Mesenchymal stem cell (in vitro differentiated cells and primary cell): ENCODE measurements around the gene ESPL1.

Experiments used
- DNase-seq: peaks from one replicate; pipeline ENCODE4 v3.0.0-alpha.2; 2013
- H2AFZ ChIP-seq: one replicate; pipeline ENCODE4 v1.6.1; 2013; ENCODE audit warnings: low read depth, mild to moderate bottlenecking, control low read depth, inconsistent platforms, low read length, moderate library complexity
- H2AK5ac ChIP-seq: 2 replicates; pipeline ENCODE4 v1.6.1; 2013; ENCODE audit warnings: low read length, moderate library complexity, mild to moderate bottlenecking, inconsistent platforms; ENCODE audit not compliant: severe bottlenecking
- H2BK120ac ChIP-seq: one replicate; pipeline ENCODE4 v1.6.1; 2013; ENCODE audit warnings: low read depth, mild to moderate bottlenecking, inconsistent platforms, low read length, moderate library complexity
- H2BK12ac ChIP-seq, 2 experiments: one replicate each; pipeline ENCODE4 v1.6.1; 2013; ENCODE audit warnings: inconsistent platforms in 2 of 2, low read length in 2 of 2, mild to moderate bottlenecking in 2 of 2, moderate library complexity in 2 of 2, control low read depth in 1 of 2
- H2BK15ac ChIP-seq: one replicate; pipeline ENCODE4 v1.6.1; 2013; ENCODE audit warnings: mild to moderate bottlenecking, low read depth, inconsistent platforms; ENCODE audit not compliant: poor library complexity, severe bottlenecking
- H2BK5ac ChIP-seq: 2 replicates; pipeline ENCODE4 v1.6.1; 2013; ENCODE audit warnings: low read depth, mild to moderate bottlenecking, low read length, control low read depth, inconsistent platforms; ENCODE audit not compliant: poor library complexity, severe bottlenecking
- H3K14ac ChIP-seq, 2 experiments: one replicate each; pipeline ENCODE4 v1.6.1; 2013; ENCODE audit warnings: inconsistent platforms in 2 of 2, low read length in 2 of 2, control low read depth in 1 of 2, mild to moderate bottlenecking in 1 of 2, moderate library complexity in 1 of 2
- H3K18ac ChIP-seq, 2 experiments: one replicate each; pipeline ENCODE4 v1.6.1; 2013; ENCODE audit warnings: inconsistent platforms in 2 of 2, low read length in 2 of 2, control low read depth in 1 of 2, low read depth in 1 of 2, mild to moderate bottlenecking in 1 of 2
- H3K23ac ChIP-seq, 2 experiments: one replicate each; pipeline ENCODE4 v1.6.1; 2013; ENCODE audit warnings: inconsistent platforms in 2 of 2, low read length in 2 of 2, mild to moderate bottlenecking in 2 of 2, moderate library complexity in 2 of 2, control low read depth in 1 of 2
- H3K27ac ChIP-seq: 2 replicates; pipeline ENCODE4 v1.5.1; 2013; ENCODE audit warnings: mild to moderate bottlenecking, moderate library complexity, low read length, control low read depth, inconsistent platforms; ENCODE audit not compliant: poor library complexity, severe bottlenecking
- H3K27me3 ChIP-seq, 2 experiments: 2 replicates each; pipeline versions ENCODE4 v1.6.1 to v1.7.0; 2013; ENCODE audit warnings: low read length in 2 of 2, mild to moderate bottlenecking in 2 of 2, moderate library complexity in 2 of 2, control low read depth in 1 of 2, inconsistent platforms in 1 of 2; ENCODE audit not compliant: control insufficient read depth in 1 of 2, insufficient read depth in 1 of 2
- H3K36me3 ChIP-seq, 2 experiments: 2 replicates each; pipeline versions ENCODE4 v1.6.1 to v1.7.0; 2013; ENCODE audit warnings: low read length in 2 of 2, control low read depth in 1 of 2, inconsistent platforms in 1 of 2, low read depth in 1 of 2, mild to moderate bottlenecking in 1 of 2; ENCODE audit not compliant: insufficient read depth in 2 of 2, control insufficient read depth in 1 of 2
- H3K4ac ChIP-seq, 2 experiments: one replicate each; pipeline ENCODE4 v1.6.1; 2013; ENCODE audit warnings: inconsistent platforms in 2 of 2, low read length in 2 of 2, mild to moderate bottlenecking in 2 of 2, moderate library complexity in 2 of 2, control low read depth in 1 of 2, low read depth in 1 of 2
- H3K4me1 ChIP-seq: 2 replicates; pipeline ENCODE4 v1.6.1; 2013; ENCODE audit warnings: low read depth, low read length, control low read depth; ENCODE audit not compliant: control insufficient read depth, insufficient read depth
- H3K4me2 ChIP-seq: 2 replicates; pipeline ENCODE4 v1.6.1; 2013; ENCODE audit warnings: low read length, mild to moderate bottlenecking, inconsistent platforms; ENCODE audit not compliant: poor library complexity, severe bottlenecking
- H3K4me3 ChIP-seq, 2 experiments: 2 replicates each; pipeline versions ENCODE4 v1.5.1 to v1.7.0; 2013; ENCODE audit warnings: low read length in 2 of 2, mild to moderate bottlenecking in 2 of 2, control low read depth in 1 of 2, low read depth in 1 of 2; ENCODE audit not compliant: insufficient read depth in 1 of 2
- H3K79me1 ChIP-seq: replicated peaks from 2 replicates; pipeline ENCODE4 v1.6.1; 2013; ENCODE audit warnings: mild to moderate bottlenecking, control low read depth, low read length, inconsistent platforms; ENCODE audit not compliant: poor library complexity, severe bottlenecking
- H3K9ac ChIP-seq: 2 replicates; pipeline ENCODE4 v1.7.0; 2013; ENCODE audit warnings: mild to moderate bottlenecking, low read length, moderate library complexity
- H3K9me3 ChIP-seq: 2 replicates; pipeline ENCODE4 v1.7.0; 2013; ENCODE audit warnings: mild to moderate bottlenecking, low read length; ENCODE audit not compliant: control insufficient read depth
- H4K8ac ChIP-seq: one replicate; pipeline ENCODE4 v1.6.1; 2013; ENCODE audit warnings: inconsistent platforms, mild to moderate bottlenecking, low read length, moderate library complexity
- H4K91ac ChIP-seq: one replicate; pipeline ENCODE4 v1.6.1; 2013; ENCODE audit warnings: mild to moderate bottlenecking, low read length, inconsistent platforms
- WGBS: methylation state at CpG from one replicate; pipeline ENCODE4 v1.1.7; 2013; ENCODE audit warnings: mixed read lengths; 5-methylcytosine and 5-hydroxymethylcytosine counted together

ESPL1 gene

GRCh38 chr12:53230108-53230845, 37.8 kb upstream of the ESPL1 start:
- Histone ChIP-seq H3K14ac (no peak overlapping the region), H3K23ac (peak overlapping the region in 1 of 2 experiments; percentile 28), H2BK120ac (no peak overlapping the region), H3K9ac (no peak overlapping the region), H2AK5ac (no peak overlapping the region), H3K4me1 (peaks cover 30% of the 10 kb centered on the region), H2BK5ac (no peak overlapping the region), H3K4ac (no peak overlapping the region), H3K27ac (no peak overlapping the region), H2AFZ (no peak overlapping the region), H3K18ac (no peak overlapping the region), H2BK12ac (no peak overlapping the region), H3K4me3 (no peak overlapping the region), H3K27me3 (peaks cover 0 to 21% of the 10 kb centered on the region in 2 experiments), H3K9me3 (no peaks in the 10 kb centered on the region), H3K79me1 (peaks cover 8% of the 10 kb centered on the region), H4K91ac (no peak overlapping the region), H4K8ac (no peak overlapping the region), H3K4me2 (no peak overlapping the region), H3K36me3 (peaks cover 13 to 18% of the 10 kb centered on the region in 2 experiments), H2BK15ac (no peak overlapping the region)
- no peak for DNase-seq
- WGBS = 96% methylated on average over 6 of the region's 10 CpGs

- Histone ChIP-seq H2AK5ac (no peak overlapping the region), H2BK12ac (peak overlapping the region in 1 of 2 experiments; percentile 34), H3K9me3 (no peaks in the 10 kb centered on the region), H3K23ac (no peak overlapping the region), H3K79me1 (peaks cover 8% of the 10 kb centered on the region), H4K91ac (peak overlapping the region; percentile 89), H4K8ac (peak overlapping the region; percentile 91), H3K4me3 (peak overlapping the region; percentile 67 to 89), H3K9ac (peak overlapping the region; percentile 84), H3K27ac (no peak overlapping the region), H2BK5ac (peak overlapping the region; percentile 35), H3K18ac (peak overlapping the region; percentile 10 to 72), H2BK120ac (peak overlapping the region; percentile 42), H3K36me3 (peaks cover 13 to 15% of the 10 kb centered on the region in 2 experiments), H3K14ac (peak overlapping the region; percentile 69 to 78), H2AFZ (peak overlapping the region; percentile 48), H3K4ac (peak overlapping the region in 1 of 2 experiments; percentile 84), H3K4me2 (peak overlapping the region; percentile 80), H3K27me3 (peaks cover 0 to 35% of the 10 kb centered on the region in 2 experiments), H2BK15ac (peak overlapping the region; percentile 73), H3K4me1 (peaks cover 30% of the 10 kb centered on the region)
- WGBS = 0% methylated on average over 9 of the region's 9 CpGs
- DNase-seq = no peak
Observed at GRCh38 chr12:53231671-53231920, 36.5 kb upstream of the ESPL1 start.

GRCh38 chr12:53231921-53232645, 36.0 kb upstream of the ESPL1 start, which contains the start of gene RARG:
Gene RARG (minus strand): TSS chr12:53232209. CDS start chr12:53227545, 4,664 bp downstream.
- peak within 1 kb of the TSS; percentile 84 for H3K9ac ChIP-seq
- peak within 1 kb of the TSS; percentile 80 for H3K4me2 ChIP-seq
- 8% methylated on average over 7 of the region's 44 CpGs for WGBS
- H3K79me1 ChIP-seq = peaks cover 8% of the 10 kb centered on the region
- H3K27me3 ChIP-seq = peaks cover 0 to 39% of the 10 kb centered on the region in 2 experiments
- H2BK5ac ChIP-seq = peak within 1 kb of the TSS; percentile 35
- H3K14ac ChIP-seq = peak within 1 kb of the TSS; percentile 69 to 80
- peak within 1 kb of the TSS; percentile 89 for H4K91ac ChIP-seq
- no peaks in the 10 kb centered on the region for H3K9me3 ChIP-seq
- H3K27ac ChIP-seq = no peak within 1 kb of the TSS
- H2BK12ac ChIP-seq = peak within 1 kb of the TSS; percentile 34 to 63
- peaks cover 30% of the 10 kb centered on the region for H3K4me1 ChIP-seq
- peak within 1 kb of the TSS; percentile 64 to 72 for H3K18ac ChIP-seq
- H3K4me3 ChIP-seq = peak within 1 kb of the TSS; percentile 67 to 89
- H2BK15ac ChIP-seq = peak within 1 kb of the TSS; percentile 74
- H2BK120ac ChIP-seq = peak within 1 kb of the TSS; percentile 42
- no peak within 1 kb of the TSS for H3K23ac ChIP-seq
- peak within 1 kb of the TSS; percentile 48 for H2AFZ ChIP-seq
- H3K4ac ChIP-seq = peak within 1 kb of the TSS; percentile 46 to 84
- H4K8ac ChIP-seq = peak within 1 kb of the TSS; percentile 91
- DNase-seq = peak; percentile 51
- peaks cover 9 to 11% of the 10 kb centered on the region in 2 experiments for H3K36me3 ChIP-seq
- H2AK5ac ChIP-seq = peak within 1 kb of the TSS; percentile 13
